Gastroesophageal sphincter (tissue), 4 donors: Measurements from ENCODE around the gene NMU. TPM values are rescaled to one million over a fixed set of nuclear protein-coding genes. Genes with fewer than 3 reads are reported as not detected.

ENCODE experiments used
- ATAC-seq: fragments of 150-250 bp; one replicate; pipeline ENCODE4 v1.9.1; 2016; ENCODE audit warnings: mild to moderate bottlenecking, moderate library complexity
- H3K27ac ChIP-seq, 4 donors: fragments of 200-600 bp; sonication (generic) in 3 of 4; 1 replicate in 3 of 4; 2 replicates in 1 of 4; pipeline ENCODE4 v1.5.1; 2016 to 2019
- H3K27me3 ChIP-seq: fragments of 200-600 bp; sonication (generic); one replicate; pipeline ENCODE4 v1.5.1; 2019
- H3K36me3 ChIP-seq, 2 donors: fragments of 200-600 bp; sonication (generic); one replicate each; pipeline ENCODE4 v1.5.1; 2019; ENCODE audit warnings: control low read depth in 1 of 2
- H3K4me1 ChIP-seq, 3 donors: fragments of 200-600 bp; sonication (generic); 1 replicate in 2 of 3; 2 replicates in 1 of 3; pipeline ENCODE4 v1.5.1; 2016 to 2019; ENCODE audit warnings: control low read depth in 2 of 3
- H3K4me3 ChIP-seq, 2 donors: fragments of 200-600 bp; sonication (generic); one replicate each; pipeline ENCODE4 v1.5.1; 2019; ENCODE audit warnings: mild to moderate bottlenecking in 1 of 2, moderate library complexity in 1 of 2
- H3K9me3 ChIP-seq, 3 donors: fragments of 200-600 bp; sonication (generic); one replicate each; pipeline ENCODE4 v1.5.1; 2017 to 2019; ENCODE audit warnings: control low read depth in 2 of 3
- EP300 ChIP-seq: sonication (generic); formaldehyde crosslinking; IDR thresholded peaks from one replicate; pipeline ENCODE4 v1.6.1; 2017; ENCODE audit warnings: antibody characterized with exemption, mild to moderate bottlenecking
- POLR2A ChIP-seq, 2 donors: fragments of 450-650 bp; IDR thresholded peaks; one replicate each; pipeline ENCODE4 v1.6.1; 2017; ENCODE audit warnings: antibody characterized with exemption in 2 of 2, mild to moderate bottlenecking in 2 of 2, moderate library complexity in 1 of 2
- POLR2AphosphoS5 ChIP-seq: sonication (generic); formaldehyde crosslinking; IDR thresholded peaks from one replicate; pipeline ENCODE4 v1.6.1; 2017; ENCODE audit warnings: antibody characterized with exemption
- WGBS, 2 donors: methylation state at CpG; one replicate each; pipeline ENCODE4 v1.1.5; 2018; ENCODE audit warnings: low coverage in 1 of 2; 5-methylcytosine and 5-hydroxymethylcytosine counted together
- total RNA-seq, 4 donors: library from RNA; depleted of rRNA; stranded (reverse); fragments of >200 nt; gene quantifications; one replicate each; pipeline ENCODE4 v1.1.0, GENCODE V29; 2016
- TF ChIP-seq, protein P1 (sequence below), 4 experiments: fragments of 200-600 bp in 2 of 4; fragments of 450-650 bp in 2 of 4; sonication (generic) in 1 of 4; IDR thresholded peaks; one replicate each; pipeline ENCODE4 v1.5.1; 2017 to 2019; ENCODE audit warnings: antibody characterized with exemption in 4 of 4, mild to moderate bottlenecking in 2 of 4, moderate library complexity in 2 of 4

NMU gene
- total RNA-seq, 4 donors from 2014 or later: 1.6 TPM; not detected in 3

- H3K9me3 ChIP-seq: peaks cover 0 to 5% (median 0%) of the 10 kb centered on the region in 3 donors
- H3K4me1 ChIP-seq: no peaks in the 10 kb centered on the region
- WGBS, 2 donors: 100% methylated on average over 1 of the region's 1 CpG
- no peak overlapping the region for H3K27ac ChIP-seq
- no peaks in the 10 kb centered on the region for H3K27me3 ChIP-seq
- TF ChIP-seq POLR2A (IDR thresholded peaks at IDR 0.05): no peak
- TF ChIP-seq, protein P1, sequence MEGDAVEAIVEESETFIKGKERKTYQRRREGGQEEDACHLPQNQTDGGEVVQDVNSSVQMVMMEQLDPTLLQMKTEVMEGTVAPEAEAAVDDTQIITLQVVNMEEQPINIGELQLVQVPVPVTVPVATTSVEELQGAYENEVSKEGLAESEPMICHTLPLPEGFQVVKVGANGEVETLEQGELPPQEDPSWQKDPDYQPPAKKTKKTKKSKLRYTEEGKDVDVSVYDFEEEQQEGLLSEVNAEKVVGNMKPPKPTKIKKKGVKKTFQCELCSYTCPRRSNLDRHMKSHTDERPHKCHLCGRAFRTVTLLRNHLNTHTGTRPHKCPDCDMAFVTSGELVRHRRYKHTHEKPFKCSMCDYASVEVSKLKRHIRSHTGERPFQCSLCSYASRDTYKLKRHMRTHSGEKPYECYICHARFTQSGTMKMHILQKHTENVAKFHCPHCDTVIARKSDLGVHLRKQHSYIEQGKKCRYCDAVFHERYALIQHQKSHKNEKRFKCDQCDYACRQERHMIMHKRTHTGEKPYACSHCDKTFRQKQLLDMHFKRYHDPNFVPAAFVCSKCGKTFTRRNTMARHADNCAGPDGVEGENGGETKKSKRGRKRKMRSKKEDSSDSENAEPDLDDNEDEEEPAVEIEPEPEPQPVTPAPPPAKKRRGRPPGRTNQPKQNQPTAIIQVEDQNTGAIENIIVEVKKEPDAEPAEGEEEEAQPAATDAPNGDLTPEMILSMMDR (IDR thresholded peaks at IDR 0.05): no peak
- no peak for TF ChIP-seq EP300
- TF ChIP-seq POLR2AphosphoS5: no peak
- no peak for ATAC-seq
- no peaks in the 10 kb centered on the region for H3K36me3 ChIP-seq
- no peak overlapping the region for H3K4me3 ChIP-seq
Measured at GRCh38 chr4:55568905-55569504, 67.1 kb downstream of the NMU start.

- Histone ChIP-seq H3K9me3 (no peaks in the 10 kb centered on the region), H3K4me1 (no peaks in the 10 kb centered on the region), H3K36me3 (no peaks in the 10 kb centered on the region), H3K4me3 (no peak overlapping the region), H3K27me3 (no peaks in the 10 kb centered on the region), H3K27ac (no peak overlapping the region)
- WGBS, 2 donors: 89 to 90% methylated on average over 1 of the region's 1 CpG
- ATAC-seq: no peak
- TF ChIP-seq POLR2A (IDR thresholded peaks at IDR 0.05) (no peak), POLR2AphosphoS5 (no peak), EP300 (no peak)
- TF ChIP-seq, protein P1 (IDR thresholded peaks at IDR 0.05): no peak
Measured at GRCh38 chr4:55561889-55562288, 74.2 kb downstream of the NMU start.

GRCh38 chr4:55560096-55560495 is 76.0 kb downstream of the NMU start:
- Histone ChIP-seq H3K9me3 (no peaks in the 10 kb centered on the region), H3K27me3 (no peaks in the 10 kb centered on the region), H3K4me3 (no peak overlapping the region), H3K4me1 (no peaks in the 10 kb centered on the region), H3K27ac (no peak overlapping the region), H3K36me3 (no peaks in the 10 kb centered on the region)
- ATAC-seq: no peak
- TF ChIP-seq POLR2A (IDR thresholded peaks at IDR 0.05) (no peak), POLR2AphosphoS5 (no peak), EP300 (no peak)
- TF ChIP-seq, protein P1 (IDR thresholded peaks at IDR 0.05): no peak
- 69 to 82% methylated on average over 3 of the region's 3 CpGs for WGBS, 2 donors

- H3K4me1 ChIP-seq: peaks cover 0 to 9% (median 0%) of the 10 kb centered on the region in 3 donors
- H3K4me3 ChIP-seq: no peak overlapping the region
- H3K27ac ChIP-seq: no peak overlapping the region
- no peaks in the 10 kb centered on the region for H3K36me3 ChIP-seq
- no peaks in the 10 kb centered on the region for H3K27me3 ChIP-seq
- no peaks in the 10 kb centered on the region for H3K9me3 ChIP-seq
- WGBS, 2 donors: 28 to 29% methylated on average over 2 of the region's 2 CpGs
- TF ChIP-seq, protein P1 (IDR thresholded peaks at IDR 0.05): peak; percentile 18 to 62 (median 33)
- TF ChIP-seq POLR2AphosphoS5: no peak
- ATAC-seq: no peak
Measured at GRCh38 chr4:55554453-55555030, 81.6 kb downstream of the NMU start.
